ACC112 (cell line): ENCODE measurements around the gene ACSM3.
"Not testable (repeated sequence)": the region's sequence is repeated elsewhere in the genome, so short reads cannot be mapped to it uniquely, and the experiment has no call there.

Experiments used
- H2AFZ ChIP-seq: fragments of 200-600 bp; sonication (generic); one replicate; pipeline ENCODE4 v1.6.0; 2017; ENCODE audit warnings: antibody characterized with exemption, low read length; ENCODE audit not compliant: unreplicated experiment
- H3K27ac ChIP-seq: fragments of 200-600 bp; sonication (generic); 2 replicates; pipeline ENCODE4 v1.5.1; 2014; ENCODE audit warnings: low read depth, mild to moderate bottlenecking, antibody characterized with exemption, low read length, moderate library complexity
- H3K27me3 ChIP-seq: fragments of 200-600 bp; sonication (generic); 2 replicates; pipeline ENCODE4 v1.6.1; 2014; ENCODE audit warnings: mild to moderate bottlenecking, antibody characterized with exemption, low read length, moderate library complexity, mixed read lengths; ENCODE audit not compliant: insufficient read depth
- H3K36me3 ChIP-seq: fragments of 200-600 bp; sonication (generic); 2 replicates; pipeline ENCODE4 v1.6.1; 2016; ENCODE audit warnings: mild to moderate bottlenecking, antibody characterized with exemption, low read length, moderate library complexity, mixed read lengths; ENCODE audit not compliant: insufficient read depth
- H3K4me1 ChIP-seq: fragments of 200-600 bp; sonication (generic); one replicate; pipeline ENCODE4 v1.6.1; 2016; ENCODE audit warnings: low read length, mixed read lengths; ENCODE audit not compliant: insufficient read depth, unreplicated experiment, control insufficient read depth
- H3K4me3 ChIP-seq: fragments of 200-600 bp; sonication (generic); 2 replicates; pipeline ENCODE4 v1.5.1; 2014; ENCODE audit warnings: mild to moderate bottlenecking, low read depth, low read length
- H3K79me2 ChIP-seq: fragments of 200-600 bp; sonication (generic); one replicate; pipeline ENCODE4 v1.6.0; 2016; ENCODE audit warnings: low read length; ENCODE audit not compliant: control insufficient read depth, unreplicated experiment, insufficient read depth

The ACSM3 gene

GRCh38 chr16:20755799-20756198 lies 8.0 kb upstream of the ACSM3 start:
- H3K27ac ChIP-seq, H3K4me1 ChIP-seq, H3K79me2 ChIP-seq, H3K36me3 ChIP-seq, H3K4me3 ChIP-seq, H2AFZ ChIP-seq: not testable (repeated sequence)
- peaks cover 45% of the 10 kb centered on the region for H3K27me3 ChIP-seq

- H3K36me3 ChIP-seq = no peaks in the 10 kb centered on the region
- no peak overlapping the region for H3K4me3 ChIP-seq
- H3K4me1 ChIP-seq = no peaks in the 10 kb centered on the region
- peaks cover 14% of the 10 kb centered on the region for H3K27me3 ChIP-seq
- H3K27ac ChIP-seq = no peak overlapping the region
- H2AFZ ChIP-seq = no peak overlapping the region
- no peaks in the 10 kb centered on the region for H3K79me2 ChIP-seq
Observed at GRCh38 chr16:20760346-20760745, 3.5 kb upstream of the ACSM3 start.

DNA sequence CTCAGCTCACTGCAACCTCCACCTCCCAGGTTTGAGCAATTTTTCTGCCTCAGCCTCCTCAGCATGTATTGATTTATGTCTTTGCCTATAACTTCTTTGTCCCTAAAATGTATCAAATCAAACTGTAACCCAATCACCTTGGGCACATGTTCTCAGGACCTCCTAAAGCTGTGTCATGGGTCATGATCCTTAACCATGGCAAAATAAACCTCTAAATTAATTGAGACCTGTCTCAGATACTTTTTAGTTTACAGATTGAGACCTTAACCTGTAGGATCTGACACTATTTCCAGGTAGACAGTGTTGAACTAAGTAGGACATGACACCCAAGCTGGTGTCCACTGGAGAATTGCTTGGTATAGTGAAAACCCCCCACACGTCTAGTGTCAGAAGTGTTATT lies 2.6 kb upstream of the ACSM3 start:
- no peaks in the 10 kb centered on the region for H3K79me2 ChIP-seq
- no peaks in the 10 kb centered on the region for H3K36me3 ChIP-seq
- no peak overlapping the region for H3K27ac ChIP-seq
- no peak overlapping the region for H3K4me3 ChIP-seq
- no peaks in the 10 kb centered on the region for H3K4me1 ChIP-seq
- no peak overlapping the region for H2AFZ ChIP-seq
- H3K27me3 ChIP-seq = peaks cover 14% of the 10 kb centered on the region

- no peak overlapping the region for H2AFZ ChIP-seq
- no peaks in the 10 kb centered on the region for H3K36me3 ChIP-seq
- no peaks in the 10 kb centered on the region for H3K79me2 ChIP-seq
- no peak overlapping the region for H3K27ac ChIP-seq
- no peaks in the 10 kb centered on the region for H3K4me1 ChIP-seq
- H3K4me3 ChIP-seq = no peak overlapping the region
- peaks cover 14% of the 10 kb centered on the region for H3K27me3 ChIP-seq
Observed at GRCh38 chr16:20762404-20763123, 1.2 kb upstream of the ACSM3 start.

DNA sequence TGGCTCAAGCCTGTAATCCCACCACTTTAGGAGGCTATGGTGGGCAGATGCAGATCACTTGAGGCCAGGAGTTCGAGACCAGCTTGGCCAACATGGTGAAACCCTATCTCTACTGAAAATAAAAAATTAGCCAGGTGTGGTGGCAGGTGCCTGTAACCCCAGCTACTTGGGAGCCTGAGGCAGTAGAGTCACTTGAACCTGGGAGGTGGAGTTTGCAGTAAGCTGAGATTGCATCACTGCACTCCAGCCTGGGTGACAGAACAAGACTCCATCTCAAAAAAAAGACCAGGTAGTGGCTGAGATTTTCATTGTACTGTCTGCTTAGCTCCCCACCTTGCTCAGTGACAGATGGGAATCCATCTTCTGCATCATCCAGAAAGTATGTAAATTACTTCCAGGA lies 634 bp downstream of the ACSM3 start:
- H3K36me3 ChIP-seq, H3K27ac ChIP-seq, H2AFZ ChIP-seq, H3K79me2 ChIP-seq, H3K4me1 ChIP-seq, H3K4me3 ChIP-seq: not testable (repeated sequence)
- peaks cover 14% of the 10 kb centered on the region for H3K27me3 ChIP-seq

GRCh38 chr16:20765732-20766131 lies 1.9 kb downstream of the ACSM3 start:
- Histone ChIP-seq H2AFZ (no peak overlapping the region), H3K27ac (no peak overlapping the region), H3K4me3 (no peak overlapping the region), H3K79me2 (no peaks in the 10 kb centered on the region), H3K4me1 (no peaks in the 10 kb centered on the region), H3K36me3 (no peaks in the 10 kb centered on the region), H3K27me3 (peaks cover 7% of the 10 kb centered on the region; the same call in 1 of the 2 replicates)

- Histone ChIP-seq H3K4me3 (no peak overlapping the region), H3K27me3 (peaks cover 7% of the 10 kb centered on the region; the same call in 1 of the 2 replicates), H2AFZ (no peak overlapping the region), H3K4me1 (no peaks in the 10 kb centered on the region), H3K36me3 (no peaks in the 10 kb centered on the region), H3K27ac (no peak overlapping the region), H3K79me2 (no peaks in the 10 kb centered on the region)
Observed at GRCh38 chr16:20766294-20766693, 2.5 kb downstream of the ACSM3 start.

DNA sequence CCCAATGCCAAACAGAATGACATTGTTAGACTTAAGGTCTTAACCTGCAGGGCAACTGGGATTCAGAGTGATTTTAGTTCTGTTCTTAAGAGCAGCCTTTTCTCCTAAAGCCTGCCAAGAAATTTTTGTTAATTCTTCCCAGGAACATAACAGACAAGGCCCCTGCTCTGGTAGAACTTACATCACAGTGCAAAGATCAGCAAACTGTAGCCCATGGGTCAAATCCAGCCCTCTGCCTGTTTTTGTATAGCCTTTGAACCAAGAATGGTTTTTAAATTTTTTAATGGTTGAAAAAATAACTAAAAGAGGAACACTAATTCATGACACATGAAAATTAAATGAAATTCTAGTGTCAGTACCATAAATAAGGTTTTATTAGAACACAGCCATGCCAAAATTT lies 3.8 kb downstream of the ACSM3 start:
- Histone ChIP-seq H3K27me3 (no peaks in the 10 kb centered on the region), H2AFZ (no peak overlapping the region), H3K79me2 (no peaks in the 10 kb centered on the region), H3K4me3 (no peak overlapping the region), H3K4me1 (no peaks in the 10 kb centered on the region), H3K36me3 (no peaks in the 10 kb centered on the region), H3K27ac (no peak overlapping the region)

GRCh38 chr16:20768121-20768520 lies 4.3 kb downstream of the ACSM3 start:
- Histone ChIP-seq H3K27me3 (no peaks in the 10 kb centered on the region), H3K79me2 (no peaks in the 10 kb centered on the region), H3K36me3 (no peaks in the 10 kb centered on the region), H3K4me1 (no peaks in the 10 kb centered on the region), H2AFZ (no peak overlapping the region), H3K4me3 (no peak overlapping the region), H3K27ac (no peak overlapping the region)

DNA sequence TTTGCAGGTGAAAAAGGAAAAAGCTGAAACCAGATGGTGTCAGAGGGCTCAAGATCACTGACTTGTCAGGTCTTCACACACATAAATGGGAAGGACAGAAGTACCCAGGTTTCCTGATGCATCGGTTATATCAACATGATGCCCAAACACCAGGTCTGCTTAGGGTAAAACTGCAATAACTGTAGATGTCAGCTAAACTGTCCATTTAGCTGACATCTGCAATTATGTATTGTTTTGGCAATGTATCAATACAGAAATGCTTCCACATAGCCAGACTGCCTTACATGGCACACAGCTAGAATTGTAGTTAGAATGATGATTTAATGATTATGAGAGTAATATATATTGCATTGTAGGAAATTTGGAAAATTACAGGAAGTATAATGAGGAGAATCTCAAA lies 5.0 kb downstream of the ACSM3 start:
- Histone ChIP-seq H3K36me3 (no peaks in the 10 kb centered on the region), H3K4me3 (no peak overlapping the region), H3K79me2 (no peaks in the 10 kb centered on the region), H3K27me3 (no peaks in the 10 kb centered on the region), H3K27ac (no peak overlapping the region), H2AFZ (no peak overlapping the region), H3K4me1 (no peaks in the 10 kb centered on the region)

DNA sequence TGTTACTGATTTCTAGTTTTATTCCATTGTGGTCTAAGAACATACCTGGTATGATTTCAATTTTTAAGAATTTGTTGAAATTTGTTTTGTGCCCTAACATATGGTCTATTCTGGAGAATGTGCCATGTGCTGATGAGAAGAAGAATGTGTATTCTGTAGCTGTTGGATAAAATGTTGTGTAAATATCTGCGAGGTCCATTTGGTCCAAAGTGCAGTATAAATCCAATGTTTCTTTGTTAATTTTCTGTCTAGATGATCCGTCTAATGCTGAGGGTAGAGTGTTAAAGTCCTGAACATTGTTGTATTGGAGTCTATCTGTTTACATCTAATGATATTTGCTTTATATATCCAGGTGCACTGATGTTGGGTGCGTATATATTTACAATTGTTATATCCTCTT lies 9.9 kb downstream of the ACSM3 start:
- no peak overlapping the region for H3K27ac ChIP-seq
- H3K36me3 ChIP-seq = no peaks in the 10 kb centered on the region
- no peaks in the 10 kb centered on the region for H3K27me3 ChIP-seq
- no peak overlapping the region for H2AFZ ChIP-seq
- no peak overlapping the region for H3K4me3 ChIP-seq
- no peaks in the 10 kb centered on the region for H3K79me2 ChIP-seq
- H3K4me1 ChIP-seq = no peaks in the 10 kb centered on the region
